HEK293 (cell line): ENCODE results near the gene VPS9D1.
A peak's percentile ranks its signal among the peaks of the same experiment; 100 is the strongest.

Experiments
- ATF2 ChIP-seq: fragments of 450-650 bp; formaldehyde crosslinking; IDR thresholded peaks from 2 replicates; pipeline ENCODE4 v1.5.1; 2016; ENCODE audit warnings: missing biosample characterization, missing genetic modification characterization, low read depth
- FEZF1 ChIP-seq: fragments of 450-650 bp; formaldehyde crosslinking; IDR thresholded peaks from 2 replicates; pipeline ENCODE4 v1.5.1; 2016; ENCODE audit warnings: missing biosample characterization, missing genetic modification characterization
- HOXA7 ChIP-seq: sonication (generic); formaldehyde crosslinking; IDR thresholded peaks from 2 replicates; pipeline ENCODE4 v1.8.1; 2022; ENCODE audit warnings: missing genetic modification reagents, borderline replicate concordance
- HOXD13 ChIP-seq: sonication (generic); formaldehyde crosslinking; IDR thresholded peaks from 2 replicates; pipeline ENCODE4 v1.8.0; 2022; ENCODE audit warnings: missing genetic modification reagents, borderline replicate concordance
- KLF9 ChIP-seq: fragments of 450-650 bp; formaldehyde crosslinking; IDR thresholded peaks from 2 replicates; pipeline ENCODE4 v1.5.1; 2016; ENCODE audit warnings: missing biosample characterization, missing genetic modification characterization, low read depth
- OSR2 ChIP-seq: fragments of 450-650 bp; formaldehyde crosslinking; IDR thresholded peaks from 2 replicates; pipeline ENCODE4 v1.5.1; 2016; ENCODE audit warnings: missing biosample characterization, missing genetic modification characterization
- PRDM4 ChIP-seq: fragments of 450-650 bp; formaldehyde crosslinking; IDR thresholded peaks from 2 replicates; pipeline ENCODE4 v1.5.1; 2017; ENCODE audit warnings: missing biosample characterization, missing genetic modification characterization
- TRIM28 ChIP-seq: IDR thresholded peaks from 2 replicates; pipeline ENCODE4 v1.6.1; 2011; ENCODE audit warnings: low read length, control low read depth, borderline replicate concordance
- YY2 ChIP-seq: fragments of 450-650 bp; formaldehyde crosslinking; IDR thresholded peaks from 2 replicates; pipeline ENCODE4 v1.5.1; 2016; ENCODE audit warnings: missing biosample characterization, missing genetic modification characterization
- ZBTB1 ChIP-seq: fragments of 450-650 bp; formaldehyde crosslinking; IDR thresholded peaks from 2 replicates; pipeline ENCODE4 v1.5.1; 2016; ENCODE audit warnings: missing biosample characterization, missing genetic modification characterization
- ZBTB26 ChIP-seq: fragments of 450-650 bp; formaldehyde crosslinking; optimal IDR thresholded peaks from 2 replicates; pipeline ENCODE3; 2016; ENCODE audit warnings: missing biosample characterization, mild to moderate bottlenecking, missing genetic modification characterization
- ZBTB48 ChIP-seq: fragments of 450-650 bp; formaldehyde crosslinking; IDR thresholded peaks from 2 replicates; pipeline ENCODE4 v1.5.1; 2016; ENCODE audit warnings: missing biosample characterization, missing genetic modification characterization
- ZFHX2 ChIP-seq: fragments of 450-650 bp; formaldehyde crosslinking; conservative IDR thresholded peaks from 2 replicates; pipeline ENCODE4 v1.5.1; 2016; ENCODE audit warnings: missing biosample characterization, missing genetic modification characterization
- ZIC2 ChIP-seq: fragments of 450-650 bp; formaldehyde crosslinking; IDR thresholded peaks from 2 replicates; pipeline ENCODE4 v1.5.1; 2016; ENCODE audit warnings: missing biosample characterization, missing genetic modification characterization
- ZNF112 ChIP-seq: fragments of 450-650 bp; formaldehyde crosslinking; IDR thresholded peaks from 2 replicates; pipeline ENCODE4 v1.5.0; 2017; ENCODE audit warnings: missing biosample characterization, missing genetic modification characterization
- ZNF155 ChIP-seq: fragments of 450-650 bp; formaldehyde crosslinking; IDR thresholded peaks from 2 replicates; pipeline ENCODE4 v1.5.1; 2016; ENCODE audit warnings: missing biosample characterization, missing genetic modification characterization
- ZNF169 ChIP-seq: fragments of 450-650 bp; formaldehyde crosslinking; IDR thresholded peaks from 2 replicates; pipeline ENCODE4 v1.5.1; 2016; ENCODE audit warnings: missing biosample characterization, missing genetic modification characterization
- ZNF174 ChIP-seq: fragments of 450-650 bp; formaldehyde crosslinking; IDR thresholded peaks from 2 replicates; pipeline ENCODE4 v1.5.0; 2017; ENCODE audit warnings: missing biosample characterization, mild to moderate bottlenecking, missing genetic modification characterization
- ZNF211 ChIP-seq: fragments of 450-650 bp; formaldehyde crosslinking; IDR thresholded peaks from 2 replicates; pipeline ENCODE4 v1.5.1; 2016; ENCODE audit warnings: low read depth, missing biosample characterization, missing genetic modification characterization
- ZNF292 ChIP-seq: fragments of 450-650 bp; formaldehyde crosslinking; IDR thresholded peaks from 2 replicates; pipeline ENCODE4 v1.5.1; 2016; ENCODE audit warnings: low read depth, missing biosample characterization, missing genetic modification characterization, borderline replicate concordance
- ZNF302 ChIP-seq: fragments of 450-650 bp; formaldehyde crosslinking; IDR thresholded peaks from 2 replicates; pipeline ENCODE4 v1.5.1; 2016; ENCODE audit warnings: missing biosample characterization, missing genetic modification characterization, low read depth
- ZNF391 ChIP-seq: fragments of 450-650 bp; formaldehyde crosslinking; IDR thresholded peaks from 2 replicates; pipeline ENCODE4 v1.5.1; 2016; ENCODE audit warnings: low read depth, missing biosample characterization, missing genetic modification characterization, borderline replicate concordance
- ZNF433 ChIP-seq: fragments of 450-650 bp; formaldehyde crosslinking; IDR thresholded peaks from 2 replicates; pipeline ENCODE4 v1.5.1; 2016; ENCODE audit warnings: missing biosample characterization, missing genetic modification characterization, low read depth
- ZNF449 ChIP-seq: fragments of 450-650 bp; formaldehyde crosslinking; IDR thresholded peaks from 2 replicates; pipeline ENCODE4 v1.5.1; 2017; ENCODE audit warnings: missing biosample characterization, mild to moderate bottlenecking, missing genetic modification characterization, moderate library complexity
- ZNF600 ChIP-seq: fragments of 450-650 bp; formaldehyde crosslinking; IDR thresholded peaks from 2 replicates; pipeline ENCODE4 v1.5.1; 2016; ENCODE audit warnings: missing biosample characterization, missing genetic modification characterization
- ZNF610 ChIP-seq: fragments of 450-650 bp; formaldehyde crosslinking; IDR thresholded peaks from 2 replicates; pipeline ENCODE4 v1.5.1; 2016; ENCODE audit warnings: missing biosample characterization, missing genetic modification characterization, borderline replicate concordance
- ZNF621 ChIP-seq: fragments of 450-650 bp; formaldehyde crosslinking; IDR thresholded peaks from 2 replicates; pipeline ENCODE4 v1.5.1; 2017; ENCODE audit warnings: missing biosample characterization, missing genetic modification characterization
- ZNF624 ChIP-seq: fragments of 450-650 bp; formaldehyde crosslinking; IDR thresholded peaks from 2 replicates; pipeline ENCODE4 v1.5.1; 2017; ENCODE audit warnings: missing biosample characterization, missing genetic modification characterization
- ZNF654 ChIP-seq: fragments of 450-650 bp; formaldehyde crosslinking; IDR thresholded peaks from 2 replicates; pipeline ENCODE4 v1.5.1; 2016; ENCODE audit warnings: low read depth, missing biosample characterization, missing genetic modification characterization
- ZNF658 ChIP-seq: fragments of 450-650 bp; formaldehyde crosslinking; IDR thresholded peaks from 2 replicates; pipeline ENCODE4; 2016; ENCODE audit warnings: missing biosample characterization, missing genetic modification characterization
- ZNF660 ChIP-seq: fragments of 450-650 bp; IDR thresholded peaks from 2 replicates; pipeline ENCODE4 v1.5.1; 2018; ENCODE audit warnings: missing biosample characterization, mild to moderate bottlenecking, missing genetic modification characterization
- ZNF830 ChIP-seq: fragments of 450-650 bp; IDR thresholded peaks from 2 replicates; pipeline ENCODE4 v1.5.0; 2018; ENCODE audit warnings: missing biosample characterization, missing genetic modification characterization, low read depth, mild to moderate bottlenecking, moderate library complexity
- ZSCAN16 ChIP-seq: fragments of 450-650 bp; formaldehyde crosslinking; IDR thresholded peaks from 2 replicates; pipeline ENCODE4 v1.5.1; 2016; ENCODE audit warnings: missing biosample characterization, missing genetic modification characterization
- ZSCAN23 ChIP-seq: fragments of 450-650 bp; formaldehyde crosslinking; IDR thresholded peaks from 2 replicates; pipeline ENCODE4 v1.5.1; 2016; ENCODE audit warnings: missing biosample characterization, missing genetic modification characterization
- ZXDB ChIP-seq: fragments of 450-650 bp; formaldehyde crosslinking; IDR thresholded peaks from 2 replicates; pipeline ENCODE4 v1.5.1; 2016; ENCODE audit warnings: missing biosample characterization, missing genetic modification characterization

The VPS9D1 gene

GRCh38 chr16:89701425-89702406 is 19.0 kb downstream of the VPS9D1 start, which contains the start of gene SPATA2L (continued):
- TF ChIP-seq ATF2 (tag by site-specific recombination), result no peak
- TF ChIP-seq ZNF660 (tag by site-specific recombination), result 0 out of 2 replicates have a peak, but pooled peaks have one; percentile 37
- TF ChIP-seq ZNF112, result no peak
- no peak for TF ChIP-seq ZNF600 (tag by site-specific recombination)
- TF ChIP-seq ZNF211 (tag by site-specific recombination), result no peak
- 0 out of 2 replicates have a peak, but pooled peaks have one; percentile 29 for TF ChIP-seq YY2 (tag by site-specific recombination)
- no peak for TF ChIP-seq ZNF654 (tag by site-specific recombination)
- TF ChIP-seq ZNF449, result peak; percentile 43; the same call in 1 of the 2 replicates
- TF ChIP-seq ZNF174 (tag by site-specific recombination), result no peak
- no peak for TF ChIP-seq ZSCAN23 (tag by site-specific recombination)
- no peak for TF ChIP-seq ZNF624 (tag by site-specific recombination)
- TF ChIP-seq ZNF155 (tag by site-specific recombination), result no peak
- TF ChIP-seq HOXD13 (CRISPR knock-in tag), result no peak
- TF ChIP-seq ZBTB48 (tag by site-specific recombination), result no peak
- TF ChIP-seq ZNF610 (tag by site-specific recombination), result no peak
- TF ChIP-seq ZNF433 (tag by site-specific recombination), result no peak
- TF ChIP-seq ZSCAN16 (tag by site-specific recombination), result no peak
- peak; percentile 63; the same call in 1 of the 2 replicates for TF ChIP-seq KLF9
- no peak for TF ChIP-seq ZNF169 (tag by site-specific recombination)
- TF ChIP-seq ZNF830, result no peak
- no peak for TF ChIP-seq ZNF621
- no peak for TF ChIP-seq ZNF302 (tag by site-specific recombination)
- no peak for TF ChIP-seq ZNF658 (tag by site-specific recombination)
- peak; percentile 74 for TF ChIP-seq ZBTB26 (tag by site-specific recombination)
- TF ChIP-seq HOXA7 (CRISPR knock-in tag), result no peak
- peak; percentile 73 for TF ChIP-seq ZFHX2
- TF ChIP-seq ZNF292, result no peak
- TF ChIP-seq TRIM28, result no peak
- TF ChIP-seq ZBTB1 (tag by site-specific recombination), result no peak
- no peak for TF ChIP-seq ZNF391 (tag by site-specific recombination)
- no peak for TF ChIP-seq OSR2 (tag by site-specific recombination)
- no peak for TF ChIP-seq FEZF1
- TF ChIP-seq ZXDB (tag by site-specific recombination), result peak; percentile 96
- TF ChIP-seq PRDM4, result no peak
- no peak for TF ChIP-seq ZIC2 (tag by site-specific recombination)
